HG03175 (cell line): ENCODE measurements around the gene TECTA.
"Not testable (repeated sequence)": the region's sequence is repeated elsewhere in the genome, so short reads cannot be mapped to it uniquely, and the experiment has no call there.

Experiments used
- ATAC-seq: cut with Tn5 transposase; IDR thresholded peaks from one replicate; pipeline ENCODE4 v1.9.1; 2021; ENCODE audit warnings: mild to moderate bottlenecking, moderate library complexity; ENCODE audit not compliant: unreplicated experiment

Gene TECTA

DNA sequence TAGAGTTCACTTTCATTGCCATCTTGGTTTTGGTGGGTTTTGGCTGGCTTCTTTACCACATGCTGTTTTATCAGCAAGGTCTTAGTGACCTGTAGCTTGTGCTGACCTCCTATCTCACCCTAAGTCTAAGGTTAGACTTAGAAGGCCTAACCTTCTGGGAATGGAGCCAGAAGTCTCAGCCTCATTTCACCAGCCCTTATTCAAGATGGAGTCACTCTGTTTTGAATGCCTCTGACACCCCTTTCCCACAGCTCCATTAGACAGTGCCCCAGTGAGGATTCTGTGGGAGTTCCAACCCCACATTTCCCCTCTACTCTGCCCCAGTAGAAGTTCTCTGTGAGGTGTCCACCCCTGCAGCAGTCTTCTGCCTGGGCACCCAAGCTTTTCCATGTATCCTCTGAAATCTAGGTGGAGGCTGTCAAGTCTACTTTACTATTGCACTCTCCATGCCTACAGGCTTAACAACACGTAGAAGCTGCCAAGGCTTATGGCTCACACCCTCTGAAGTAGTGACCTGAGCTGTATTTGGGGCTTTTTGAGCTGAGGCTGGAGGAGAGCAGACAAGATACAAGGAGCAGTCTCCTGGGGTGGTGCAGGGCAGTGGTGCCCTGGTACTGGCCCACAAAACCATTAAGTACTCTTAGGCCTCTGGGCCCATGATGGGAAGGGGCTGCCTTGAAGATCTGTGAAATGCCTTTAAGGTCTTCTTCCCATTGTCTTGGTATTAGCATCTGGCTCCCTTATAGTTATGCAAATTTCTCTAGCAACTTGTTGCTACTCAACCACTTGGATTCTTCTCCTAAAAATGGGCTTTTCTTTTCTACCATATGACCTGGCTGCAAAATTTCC lies 125.6 kb downstream of the TECTA start:
- no peak for ATAC-seq

DNA sequence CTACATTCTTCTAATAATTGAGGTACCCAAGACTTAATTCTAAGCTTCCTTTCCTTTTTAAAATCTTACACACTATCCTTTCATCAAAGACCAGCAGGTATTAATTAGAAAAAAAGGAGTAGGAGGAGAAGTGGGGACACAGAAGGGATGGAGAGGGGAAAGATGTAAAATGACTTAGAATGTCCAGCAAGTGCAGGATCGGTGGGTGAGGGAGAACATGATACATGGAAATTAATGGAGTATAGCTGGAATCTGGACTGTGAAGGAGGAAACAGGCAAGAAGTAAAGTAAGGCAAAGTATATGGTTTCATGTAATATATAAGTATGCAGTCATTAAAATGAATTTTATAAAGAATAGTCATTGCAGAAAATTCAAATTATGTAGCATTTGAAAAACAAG lies 127.8 kb downstream of the TECTA start:
- no peak for ATAC-seq

DNA sequence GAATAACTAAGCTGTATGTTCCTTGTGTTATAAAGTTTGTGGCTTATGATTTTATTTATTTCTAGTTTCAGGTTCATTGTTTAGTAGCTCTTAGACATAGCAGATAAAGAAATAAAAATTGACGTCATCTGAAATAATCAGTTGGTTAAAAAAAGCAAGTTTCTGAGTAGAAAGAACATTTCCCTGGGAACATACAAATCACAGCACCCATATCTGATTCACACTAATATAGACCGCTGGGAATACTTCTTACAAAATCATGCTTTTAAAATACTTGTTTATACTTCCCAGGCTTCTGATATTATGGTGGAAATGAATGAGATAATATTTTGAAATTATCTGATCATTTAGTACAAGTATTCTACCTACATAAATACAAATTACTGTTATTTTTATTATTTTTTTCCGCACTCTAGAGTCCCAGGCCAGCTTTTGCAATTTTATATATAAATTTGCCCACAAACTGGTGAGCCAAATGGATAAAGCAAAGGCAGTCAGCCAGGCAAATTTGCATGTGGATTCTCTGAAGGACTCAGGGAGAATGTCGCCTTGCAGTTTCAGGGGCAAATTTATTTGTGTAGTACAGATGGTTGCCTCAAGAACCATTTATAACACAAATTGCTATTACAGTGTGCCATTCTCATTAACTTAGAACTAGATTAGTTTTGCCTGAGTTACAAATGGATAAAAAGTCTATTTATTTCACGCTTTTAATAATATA lies 128.6 kb downstream of the TECTA start:
- ATAC-seq = no peak

DNA sequence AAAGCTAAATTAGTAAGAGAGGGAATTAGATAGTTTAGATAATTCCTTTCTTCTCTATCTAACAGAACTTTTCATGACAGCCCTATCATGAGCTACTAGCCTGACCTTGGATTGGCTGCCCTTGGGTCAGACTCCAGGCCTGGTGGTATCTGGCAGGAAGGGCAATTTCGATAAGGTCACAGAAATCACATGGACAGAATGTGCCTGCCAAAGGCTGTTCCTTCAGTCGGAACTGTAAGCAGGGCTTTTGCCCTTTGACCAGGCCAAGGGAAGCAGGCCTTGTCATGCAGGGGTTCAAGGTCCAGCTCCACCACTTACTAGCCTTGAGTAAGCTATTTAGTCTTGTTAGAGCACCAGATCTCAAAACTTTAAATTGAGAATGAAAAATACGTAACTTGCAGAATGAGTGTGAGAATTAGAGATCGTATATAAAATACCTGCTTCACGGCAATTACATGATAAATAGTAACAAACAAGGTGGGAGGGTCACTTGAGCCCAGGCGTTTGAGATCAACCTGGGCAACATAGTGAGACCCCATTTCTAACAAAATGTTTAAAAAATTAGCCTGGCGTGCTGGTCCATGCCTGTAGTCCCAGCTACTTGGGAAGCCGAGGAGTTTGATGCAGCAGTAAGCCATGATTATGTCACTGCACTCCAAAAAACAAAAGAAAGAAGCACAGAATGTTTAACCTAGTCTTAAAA lies 130.7 kb downstream of the TECTA start:
- no peak for ATAC-seq

DNA sequence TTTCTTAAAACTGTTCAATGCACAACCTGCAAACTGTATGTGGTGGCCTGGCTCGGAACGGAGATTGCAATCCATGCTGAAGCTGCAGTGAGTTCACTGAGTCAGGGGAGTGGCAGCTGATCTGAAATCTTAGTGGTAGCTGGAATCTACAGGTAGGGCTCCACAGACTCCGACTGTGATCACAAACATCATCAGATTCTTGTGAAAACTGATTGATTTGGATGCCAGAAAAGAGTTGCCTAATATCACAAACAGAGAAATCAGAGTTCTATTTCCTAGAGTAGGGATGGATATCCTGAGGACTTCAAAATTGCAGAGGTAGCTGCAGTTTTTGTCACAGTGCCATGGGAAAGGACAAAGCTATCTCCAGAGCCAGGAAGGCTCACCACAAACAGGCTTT lies 134.0 kb downstream of the TECTA start:
- ATAC-seq = no peak

DNA sequence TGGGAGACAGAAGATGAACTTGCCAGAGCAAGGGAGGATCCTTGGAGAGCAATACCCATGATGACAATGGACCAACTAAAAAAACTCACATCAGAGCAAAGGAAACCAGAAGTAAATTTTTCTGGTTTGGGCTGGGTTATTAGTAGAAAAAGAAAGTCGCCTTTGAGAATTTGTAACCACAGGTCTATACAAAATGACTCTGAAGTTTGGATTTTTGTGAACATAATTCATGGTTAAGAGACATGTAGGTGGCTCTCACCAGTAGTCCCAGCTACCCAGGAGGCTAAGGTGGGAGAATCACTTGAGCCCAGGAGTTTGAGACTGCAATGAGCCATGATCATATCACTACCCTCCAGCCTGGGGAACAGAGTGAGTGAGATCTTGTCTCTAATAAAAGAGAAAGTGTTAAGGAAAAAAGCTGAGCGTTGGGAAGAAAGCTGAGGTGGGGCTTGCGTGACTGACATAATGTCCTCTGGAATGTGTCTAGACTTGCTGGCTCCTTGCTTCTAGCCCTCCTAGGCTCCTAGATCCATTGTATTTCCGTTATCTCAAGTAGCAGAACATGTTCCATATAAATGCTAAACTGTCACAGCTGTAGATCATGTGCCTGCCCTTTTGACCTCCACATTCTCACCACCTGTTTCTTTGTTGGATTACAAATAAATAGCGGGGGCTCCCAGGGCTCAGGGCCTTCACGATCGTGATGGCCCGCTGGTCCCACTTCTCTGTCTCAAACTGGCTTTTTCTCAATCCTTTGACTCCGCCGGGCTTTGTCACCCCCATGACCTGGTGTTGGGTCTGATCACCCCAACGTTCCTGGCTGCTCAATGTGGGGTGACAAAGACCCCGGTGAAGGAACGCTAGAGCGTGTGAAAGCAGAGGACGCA lies 135.3 kb downstream of the TECTA start:
- peak; percentile 69 for ATAC-seq

DNA sequence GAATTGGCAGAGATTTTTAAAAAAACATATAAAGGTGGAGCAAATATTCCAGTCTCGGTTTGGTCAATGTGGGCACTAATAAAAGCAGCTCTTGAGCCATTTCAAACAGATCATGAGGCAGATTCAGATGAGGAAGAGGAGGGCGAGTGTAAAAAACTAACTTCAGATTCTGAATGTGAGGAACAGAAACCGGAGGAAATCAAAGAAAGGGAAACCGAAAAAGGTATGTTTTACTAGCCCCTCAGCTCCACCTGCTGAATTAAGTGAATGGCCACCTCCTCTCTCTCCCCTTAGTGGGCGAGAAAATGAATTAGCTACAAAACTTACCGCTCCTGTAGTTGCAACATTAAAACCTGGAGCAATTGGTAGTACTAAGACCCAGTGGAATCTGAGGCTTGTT lies 136.2 kb downstream of the TECTA start:
- peak; percentile 52 for ATAC-seq

DNA sequence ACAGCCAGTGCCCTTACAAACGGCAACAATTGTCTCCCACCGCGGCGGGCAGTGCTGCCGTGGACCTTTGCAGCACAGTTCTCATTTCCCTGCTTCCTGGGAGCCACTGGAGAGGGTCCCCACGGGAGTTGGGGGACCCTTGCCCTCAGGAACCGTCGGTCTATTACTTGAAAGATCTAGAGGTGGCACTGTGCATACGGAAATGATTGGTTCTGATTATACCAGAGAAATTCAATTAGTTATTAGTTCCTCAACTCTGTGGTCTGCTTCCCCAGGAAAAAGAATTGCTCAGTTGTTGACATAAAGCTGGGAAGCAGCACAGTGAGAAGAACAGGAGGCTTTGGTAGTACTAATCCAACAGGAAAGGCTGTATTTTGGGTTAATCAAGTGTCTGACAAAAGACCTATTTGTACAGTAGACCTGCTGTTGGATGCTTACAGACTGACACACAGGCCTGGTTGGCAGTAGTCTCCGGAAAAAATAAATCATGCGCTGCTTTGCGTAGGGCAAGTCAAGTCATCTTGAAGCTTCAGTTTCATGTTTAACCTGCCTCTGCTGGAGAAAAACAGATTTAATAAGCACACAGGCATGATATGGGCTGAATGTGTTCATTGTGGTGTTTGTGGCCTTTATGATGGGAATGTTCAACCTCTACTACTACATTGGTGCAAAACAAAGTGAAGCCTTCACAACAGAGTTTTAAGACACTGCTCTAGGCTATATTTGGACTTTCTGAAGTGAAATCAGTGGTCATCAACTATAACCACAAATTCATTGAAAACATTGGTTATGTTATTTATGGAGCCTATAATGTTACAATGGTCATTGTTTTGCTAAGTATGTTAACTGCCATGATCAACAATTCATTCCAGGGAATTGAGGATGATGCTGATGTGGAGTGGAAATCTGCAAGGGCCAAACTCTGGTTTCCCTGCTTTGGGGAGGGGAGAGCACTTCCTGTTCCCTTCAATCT lies 136.9 kb downstream of the TECTA start:
- peak; percentile 12 for ATAC-seq

DNA sequence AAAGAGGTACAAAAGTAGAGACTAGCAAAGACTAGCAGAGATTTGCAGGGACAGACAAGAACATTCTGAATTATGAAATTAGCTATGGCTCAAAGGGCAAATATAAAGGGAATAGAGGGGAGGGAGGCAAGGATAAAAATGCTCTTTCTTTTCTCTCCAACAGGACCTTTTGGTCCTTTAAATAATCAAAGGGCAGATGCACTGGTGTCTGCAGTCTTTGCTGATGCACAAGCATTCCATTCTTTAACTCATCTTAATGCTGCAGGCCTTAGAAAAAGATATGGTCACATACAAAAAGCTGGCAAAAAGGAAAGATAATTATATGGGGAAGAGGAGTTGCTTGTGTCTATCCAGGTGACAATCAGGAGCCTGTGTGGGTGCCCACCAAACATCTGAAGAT lies 137.9 kb downstream of the TECTA start:
- ATAC-seq = no peak

DNA sequence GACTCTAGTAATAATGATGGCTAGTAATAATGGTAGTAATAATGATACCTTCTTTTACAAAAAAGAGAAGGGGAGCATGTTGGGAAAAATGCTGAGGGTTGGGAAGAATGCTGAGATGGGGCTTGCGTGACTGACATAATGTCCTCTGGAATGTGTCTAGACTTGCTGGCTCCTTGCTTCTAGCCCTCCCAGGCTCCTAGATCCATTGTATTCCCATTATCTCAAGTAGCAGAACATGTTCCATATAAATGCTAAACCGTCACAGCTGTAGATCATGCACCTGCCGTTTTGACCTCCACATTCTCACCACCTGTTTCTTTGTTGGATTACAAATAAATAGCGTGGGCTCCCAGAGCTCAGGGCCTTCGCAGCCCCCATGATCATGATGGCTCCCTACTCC lies 139.0 kb downstream of the TECTA start:
- ATAC-seq = not testable (repeated sequence)

DNA sequence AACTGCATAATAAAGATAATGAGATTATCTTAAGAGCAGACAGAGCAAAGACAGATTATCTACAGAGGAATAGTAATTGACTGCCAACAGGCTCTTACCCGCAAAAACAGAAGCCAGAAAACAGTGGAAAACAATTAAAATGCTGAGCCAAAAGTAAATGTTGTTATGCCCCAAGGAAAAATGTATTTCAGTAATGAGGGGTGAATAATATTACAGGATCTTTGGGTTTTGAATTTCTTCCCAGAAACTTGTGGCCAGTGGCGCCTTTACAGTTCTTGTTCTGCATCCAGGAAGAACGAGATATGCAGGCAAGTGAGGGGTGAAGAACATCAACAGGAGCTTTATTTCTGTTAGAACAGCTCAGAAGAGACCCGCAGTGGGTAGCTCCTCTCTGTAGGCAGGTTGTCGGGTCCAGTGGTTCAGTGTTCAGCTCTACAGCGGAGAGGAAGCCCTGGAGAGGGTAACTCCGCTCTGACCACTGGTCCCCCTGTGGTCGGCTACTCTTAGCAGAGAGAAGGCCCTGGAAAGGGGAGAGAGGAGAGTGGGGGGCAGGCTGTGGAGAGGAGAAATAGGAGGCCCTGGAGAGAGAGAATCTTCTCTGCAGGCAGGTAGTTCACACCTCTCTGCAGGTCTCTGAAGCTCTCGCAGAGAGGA lies 139.7 kb downstream of the TECTA start:
- ATAC-seq = no peak
